HCT116 (cell line): ENCODE measurements around the gene SYT7.

Source experiments
- JUND ChIP-seq: IDR thresholded peaks from 2 replicates; pipeline ENCODE4 v1.6.1; 2012
- TF ChIP-seq, protein P1 (sequence below), 3 experiments: fragments of 200-600 bp in 1 of 3; sonication (generic) in 1 of 3; IDR thresholded peaks in 2 of 3; conservative IDR thresholded peaks in 1 of 3; 2 replicates each; pipeline ENCODE4 v1.5.1; 2012 to 2017; ENCODE audit warnings: low read depth in 2 of 3, low read length in 2 of 3, antibody characterized with exemption in 1 of 3, borderline replicate concordance in 1 of 3, control low read depth in 1 of 3, mild to moderate bottlenecking in 1 of 3, mixed read lengths in 1 of 3, mixed run types in 1 of 3, moderate library complexity in 1 of 3; ENCODE audit not compliant: insufficient read depth in 1 of 3

DNA sequence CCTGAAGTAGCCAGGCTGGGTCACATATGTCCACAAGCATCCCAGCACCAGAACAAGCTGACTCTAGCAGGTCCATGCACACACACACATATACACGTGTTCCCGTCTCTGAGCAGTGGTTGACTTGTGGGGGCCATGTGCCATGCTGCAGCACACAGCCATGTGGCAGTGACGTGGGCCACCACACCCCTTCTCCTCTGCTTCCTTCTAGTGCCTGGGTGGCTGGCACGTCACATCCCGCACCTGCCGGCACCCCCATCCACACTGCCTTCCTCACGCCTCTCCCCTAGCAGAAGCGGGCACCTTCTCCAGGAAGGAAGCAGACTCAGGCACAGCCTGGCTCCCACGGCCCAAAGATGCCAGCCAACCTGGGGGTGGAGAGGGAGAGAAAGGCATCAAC, 9.5 kb downstream of the SYT7 start:
- TF ChIP-seq, protein P1, sequence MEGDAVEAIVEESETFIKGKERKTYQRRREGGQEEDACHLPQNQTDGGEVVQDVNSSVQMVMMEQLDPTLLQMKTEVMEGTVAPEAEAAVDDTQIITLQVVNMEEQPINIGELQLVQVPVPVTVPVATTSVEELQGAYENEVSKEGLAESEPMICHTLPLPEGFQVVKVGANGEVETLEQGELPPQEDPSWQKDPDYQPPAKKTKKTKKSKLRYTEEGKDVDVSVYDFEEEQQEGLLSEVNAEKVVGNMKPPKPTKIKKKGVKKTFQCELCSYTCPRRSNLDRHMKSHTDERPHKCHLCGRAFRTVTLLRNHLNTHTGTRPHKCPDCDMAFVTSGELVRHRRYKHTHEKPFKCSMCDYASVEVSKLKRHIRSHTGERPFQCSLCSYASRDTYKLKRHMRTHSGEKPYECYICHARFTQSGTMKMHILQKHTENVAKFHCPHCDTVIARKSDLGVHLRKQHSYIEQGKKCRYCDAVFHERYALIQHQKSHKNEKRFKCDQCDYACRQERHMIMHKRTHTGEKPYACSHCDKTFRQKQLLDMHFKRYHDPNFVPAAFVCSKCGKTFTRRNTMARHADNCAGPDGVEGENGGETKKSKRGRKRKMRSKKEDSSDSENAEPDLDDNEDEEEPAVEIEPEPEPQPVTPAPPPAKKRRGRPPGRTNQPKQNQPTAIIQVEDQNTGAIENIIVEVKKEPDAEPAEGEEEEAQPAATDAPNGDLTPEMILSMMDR (IDR thresholded peaks at IDR 0.05 in 2 of 3, conservative IDR thresholded peaks at IDR 0.05 in 1 of 3; ENCODE audit: borderline replicate concordance in 1 of 3, insufficient read depth in 1 of 3, low read depth in 2 of 3, low read length in 2 of 3), result no peak
- TF ChIP-seq JUND, result no peak
